ENCODE results near the gene FAM241A.
A peak's percentile ranks its signal among the peaks of the same experiment; 100 is the strongest.

FAM241A gene

DNA sequence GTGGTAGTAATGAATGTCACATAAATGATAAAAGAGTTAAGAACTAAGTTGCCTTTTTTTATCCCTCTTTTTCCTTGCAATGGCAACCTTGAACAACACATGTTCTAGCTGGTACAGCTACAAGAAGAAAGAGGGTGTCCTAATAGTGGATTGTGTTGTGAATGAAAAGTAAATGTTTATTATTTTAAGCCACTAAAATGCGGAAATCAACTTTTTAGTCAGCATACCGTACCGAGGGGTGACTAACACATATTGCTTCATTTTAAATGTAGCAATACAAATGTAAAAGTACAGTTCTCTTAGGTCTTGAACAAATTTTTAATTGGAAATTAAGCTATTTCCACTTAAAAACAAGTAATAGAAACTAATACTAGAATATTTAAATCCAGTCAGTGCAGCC, 68.6 kb downstream of the FAM241A start:
- no peak for DNase-seq (ENCODE audit: low read depth in 2 of 2)

DNA sequence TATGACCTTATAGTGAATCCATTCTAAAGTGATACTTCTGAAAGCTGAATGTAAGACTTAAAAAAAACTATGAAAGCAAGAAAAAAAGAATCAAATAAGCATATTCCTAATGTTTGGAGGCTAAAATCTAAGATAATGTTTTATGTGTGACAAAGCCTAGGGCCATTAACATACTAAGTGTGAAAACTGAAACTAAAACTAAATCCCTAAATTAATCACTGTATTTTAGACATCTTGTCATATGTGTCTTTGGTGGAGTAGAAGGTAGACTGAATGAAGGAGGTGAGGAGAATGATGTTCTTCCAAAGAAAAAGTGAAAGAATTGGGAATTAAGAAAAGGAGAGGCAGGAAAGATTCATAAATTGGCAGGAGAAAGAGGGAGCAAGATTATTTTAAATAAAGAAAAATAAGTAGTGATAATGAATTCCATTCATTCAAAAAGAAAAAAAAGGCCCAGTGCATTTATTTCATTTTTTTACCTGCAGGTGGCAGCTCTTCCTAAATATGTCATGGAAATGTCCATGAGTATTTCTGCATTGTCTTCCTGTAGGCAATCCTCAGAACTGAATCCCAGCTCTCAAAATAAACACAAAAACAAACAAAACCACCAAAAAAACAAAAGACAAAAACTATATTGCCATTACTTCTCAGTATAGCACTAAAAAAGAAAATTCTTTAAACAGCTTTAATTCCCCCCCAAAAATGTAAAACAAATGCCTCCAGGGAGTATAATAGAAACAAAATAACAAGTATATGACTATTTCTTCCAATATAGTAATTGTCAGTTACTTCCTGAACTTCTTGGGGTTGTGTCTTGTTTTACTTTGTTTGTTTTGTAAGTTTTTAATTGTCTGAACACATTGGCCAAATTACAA, 69.4 kb downstream of the FAM241A start:
- DNase-seq (ENCODE audit: low read depth in 2 of 2), result no peak

DNA sequence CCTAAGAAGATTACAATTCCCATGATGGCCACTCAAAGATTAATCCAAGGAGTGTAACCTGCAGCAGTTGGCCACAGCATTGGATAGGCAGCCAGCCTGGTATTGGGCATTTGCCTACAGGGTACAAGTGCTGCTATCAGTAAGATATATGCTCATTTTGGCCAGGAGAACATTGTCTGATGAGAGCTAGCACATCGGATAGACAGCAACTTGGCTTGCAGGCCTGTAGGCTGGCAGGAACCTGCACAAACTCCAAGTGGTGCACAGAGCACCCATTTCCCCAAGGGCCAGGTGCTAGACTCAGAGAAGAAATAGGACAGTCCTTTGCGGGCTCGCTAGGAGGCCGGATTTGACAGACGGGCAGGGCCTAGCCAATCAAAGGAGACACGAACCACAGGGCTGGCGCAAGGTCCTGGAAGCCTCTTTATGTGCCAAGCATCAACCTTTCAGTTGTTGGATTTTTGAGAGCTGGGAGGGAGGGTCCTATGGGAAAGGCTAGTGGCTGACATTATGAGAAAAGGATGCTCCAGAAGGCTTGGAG, 74.6 kb downstream of the FAM241A start:
- DNase-seq (ENCODE audit: low read depth in 2 of 2), result no peak

DNA sequence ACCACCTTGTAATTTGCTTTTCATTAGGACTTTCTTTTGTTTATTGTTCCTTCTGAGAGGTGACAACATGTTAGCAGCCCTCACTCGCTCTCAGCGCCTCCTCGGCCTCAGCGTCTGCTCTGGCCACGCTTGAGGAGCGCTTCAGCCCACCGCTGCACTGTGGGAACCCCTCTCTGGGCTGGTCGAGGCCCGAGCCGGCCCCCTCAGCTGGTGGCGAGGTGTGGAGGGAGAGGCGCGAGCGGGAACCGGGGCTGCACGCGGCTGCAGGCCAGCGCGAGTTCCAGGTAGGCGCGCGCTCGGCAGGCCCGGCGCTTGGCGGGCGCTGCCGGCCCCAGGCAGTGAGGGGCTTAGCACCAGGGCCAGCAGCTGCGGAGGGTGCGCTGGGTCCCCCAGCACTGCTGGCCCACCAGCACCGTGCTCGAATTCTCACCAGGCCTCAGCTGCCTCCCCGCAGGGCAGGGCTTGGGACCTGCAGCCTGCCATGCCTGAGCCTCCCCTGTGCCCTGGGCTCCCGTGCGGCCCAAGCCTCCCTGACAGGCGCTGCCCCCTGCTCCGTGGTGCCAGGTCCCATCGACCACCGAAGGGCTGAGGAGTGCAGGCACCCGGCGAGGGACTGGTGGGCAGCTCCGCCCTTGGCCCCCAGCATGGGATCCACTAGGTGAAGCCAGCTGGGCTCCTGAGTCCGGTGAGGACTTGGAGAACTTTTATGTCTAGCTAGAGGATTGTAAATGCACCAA, 77.1 kb downstream of the FAM241A start:
- DNase-seq (ENCODE audit: low read depth in 2 of 2), result no peak

DNA sequence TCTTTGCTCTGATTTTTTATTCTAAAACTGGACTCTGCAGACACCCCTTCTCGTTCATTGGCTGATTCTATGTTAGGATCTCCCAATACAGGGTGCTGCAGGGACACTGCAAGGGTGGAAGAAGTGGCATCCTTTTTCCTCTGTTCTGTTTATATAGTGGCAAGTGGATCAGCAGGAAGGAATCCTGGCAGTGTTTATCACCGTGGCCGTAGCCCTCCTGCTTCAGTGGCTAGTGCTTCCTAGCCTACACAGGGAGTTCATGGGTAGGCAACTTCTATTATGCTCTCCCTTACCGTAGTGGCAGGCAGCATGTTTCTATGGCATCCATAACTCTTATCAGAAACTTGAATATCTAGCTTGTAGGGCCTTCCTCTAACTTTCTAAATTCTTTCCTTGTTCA, 79.9 kb downstream of the FAM241A start:
- no peak for DNase-seq (ENCODE audit: low read depth in 2 of 2)

DNA sequence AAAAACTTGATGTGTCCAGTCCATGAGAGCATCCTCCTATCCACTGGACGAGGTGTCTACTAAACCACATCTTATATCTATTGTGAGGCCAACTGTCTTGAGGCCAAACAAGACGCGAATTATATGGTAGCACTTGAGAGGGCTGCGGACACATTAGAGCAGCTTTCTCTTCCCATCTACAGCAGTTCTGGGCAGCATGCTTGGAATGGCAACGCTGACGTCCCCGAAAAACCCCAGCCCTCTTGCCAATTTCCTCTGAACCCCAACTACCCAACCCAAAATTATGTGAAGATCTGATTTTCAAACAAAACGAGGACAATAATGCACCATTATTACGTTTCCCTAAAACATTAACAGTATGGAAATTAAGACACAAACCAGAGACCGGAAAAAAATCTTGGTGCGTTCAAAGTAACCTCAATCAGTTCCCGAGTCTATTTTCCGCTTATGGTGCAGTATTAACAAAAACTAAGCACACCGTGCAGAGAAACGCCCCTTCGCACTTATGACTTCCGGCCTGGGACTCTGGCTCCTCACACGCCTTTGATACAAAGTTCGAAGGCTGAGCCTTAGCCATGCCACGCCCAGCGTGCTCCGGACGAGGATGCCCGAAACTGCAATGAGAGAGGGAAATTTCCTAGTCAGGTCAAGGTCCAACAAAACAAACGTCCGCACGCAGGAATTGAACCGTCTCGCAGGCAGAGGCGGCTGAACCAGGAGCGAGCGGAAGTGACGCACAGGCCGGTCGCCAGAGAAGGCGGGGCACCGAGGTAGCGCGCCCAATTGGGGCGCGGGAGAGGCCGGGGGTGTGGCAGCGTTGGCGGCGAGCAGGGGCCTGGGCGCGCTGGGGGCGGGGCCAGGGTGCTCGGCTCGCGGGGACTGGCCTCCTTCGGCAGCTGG, 85.9 kb downstream of the FAM241A start:
- DNase-seq (ENCODE audit: low read depth in 2 of 2), result peak; percentile 96 to 97

DNA sequence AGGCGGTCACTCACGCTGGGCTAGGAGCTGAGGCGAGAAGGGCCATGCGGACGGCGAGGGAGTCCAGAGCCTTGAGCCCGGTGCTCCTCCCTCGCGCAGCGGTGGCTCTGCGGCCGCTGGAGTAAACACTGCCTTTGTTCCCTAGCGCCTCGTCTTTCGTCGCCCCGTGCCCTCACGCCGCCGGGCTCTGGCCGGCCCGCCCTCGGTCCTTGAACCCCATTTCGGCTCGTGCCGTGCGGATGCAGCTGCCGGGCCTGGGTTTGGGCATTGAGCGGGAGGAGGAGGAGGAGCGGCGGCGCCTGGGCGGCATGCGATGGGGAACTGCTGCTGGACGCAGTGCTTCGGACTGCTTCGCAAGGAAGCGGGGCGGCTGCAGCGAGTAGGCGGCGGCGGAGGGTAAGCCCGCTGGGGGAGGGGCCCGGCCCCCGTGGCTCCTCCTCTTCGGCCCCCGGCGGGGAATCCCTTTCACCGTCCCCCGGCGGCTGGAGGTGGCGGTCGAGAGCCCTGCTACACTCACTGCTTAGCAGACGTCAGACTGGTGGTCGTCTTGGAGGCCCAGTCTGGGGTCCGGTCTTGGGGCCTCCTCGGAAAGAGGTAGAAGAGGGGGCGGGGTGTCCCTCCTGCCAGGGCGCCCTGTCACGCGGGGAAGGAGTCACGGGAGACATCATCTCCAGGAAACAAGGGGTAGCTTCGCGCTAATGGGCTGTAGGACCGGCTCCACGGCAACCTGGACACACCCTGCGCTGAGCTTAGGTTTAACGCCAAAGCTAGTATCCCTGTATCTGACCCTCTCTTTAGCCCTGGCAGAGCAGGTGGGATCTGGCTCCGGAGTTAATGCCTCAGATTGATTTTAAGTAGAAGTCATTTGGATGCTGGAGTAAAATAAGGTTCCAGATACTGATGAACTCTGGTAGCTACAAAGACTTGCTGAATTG, 86.8 kb downstream of the FAM241A start, which contains the start of gene AP1AR:
Gene AP1AR (plus strand): TSS at position 9 of the 935 bp plus-strand sequence. CDS start 305 bp downstream, at position 314.
- DNase-seq (ENCODE audit: low read depth in 2 of 2), result peak; percentile 77 to 79

DNA sequence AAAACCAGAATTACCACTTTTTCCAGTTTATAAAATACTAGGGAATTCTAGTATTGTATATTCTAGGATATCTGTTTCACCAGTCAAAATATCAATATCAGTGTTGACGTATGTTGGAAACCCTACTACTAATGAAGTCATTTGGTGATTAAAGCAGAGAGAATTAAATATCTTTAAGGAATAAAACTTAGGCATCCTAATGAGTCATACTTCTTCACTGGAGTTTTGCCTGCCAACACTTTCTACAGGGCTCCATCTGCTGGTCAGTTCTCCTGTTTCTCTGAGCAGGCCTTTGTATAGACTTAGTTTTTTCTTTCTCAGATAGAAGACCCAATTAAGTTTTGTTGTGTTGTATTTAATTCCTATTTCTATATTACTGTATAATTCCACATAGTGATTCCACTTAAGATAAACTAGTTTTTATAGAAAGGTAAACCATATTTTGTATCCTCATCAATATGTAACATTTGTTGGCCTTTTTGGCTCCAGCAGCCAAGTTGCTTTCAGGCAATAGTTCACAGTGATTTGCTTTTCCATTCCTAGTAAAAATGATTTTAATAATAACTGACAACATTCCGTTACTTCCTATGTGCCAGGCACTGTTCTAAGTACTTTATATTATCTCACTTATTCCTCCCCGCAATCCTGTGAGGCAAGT, 89.8 kb downstream of the FAM241A start:
- no peak for DNase-seq (ENCODE audit: low read depth in 2 of 2)

DNA sequence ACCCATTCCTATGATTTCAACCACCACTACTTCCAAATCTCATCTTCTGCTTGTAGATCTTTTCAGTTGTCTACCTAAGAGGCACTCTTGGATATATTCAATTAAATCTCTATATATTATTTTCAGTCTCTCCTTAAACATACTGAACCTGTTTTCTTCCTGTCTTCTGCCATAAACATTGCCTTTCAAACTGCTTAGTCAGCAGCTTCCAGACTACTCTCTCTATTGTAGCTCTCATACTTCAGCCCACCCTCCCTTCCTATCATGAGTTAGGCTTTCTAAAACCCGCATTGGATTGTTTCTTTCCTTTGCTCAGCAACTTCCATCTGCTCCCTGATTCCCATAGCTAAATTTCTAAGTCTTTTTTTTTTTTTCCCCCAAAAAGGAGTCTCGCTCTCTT, 90.8 kb downstream of the FAM241A start:
- no peak for DNase-seq (ENCODE audit: low read depth in 2 of 2)

DNA sequence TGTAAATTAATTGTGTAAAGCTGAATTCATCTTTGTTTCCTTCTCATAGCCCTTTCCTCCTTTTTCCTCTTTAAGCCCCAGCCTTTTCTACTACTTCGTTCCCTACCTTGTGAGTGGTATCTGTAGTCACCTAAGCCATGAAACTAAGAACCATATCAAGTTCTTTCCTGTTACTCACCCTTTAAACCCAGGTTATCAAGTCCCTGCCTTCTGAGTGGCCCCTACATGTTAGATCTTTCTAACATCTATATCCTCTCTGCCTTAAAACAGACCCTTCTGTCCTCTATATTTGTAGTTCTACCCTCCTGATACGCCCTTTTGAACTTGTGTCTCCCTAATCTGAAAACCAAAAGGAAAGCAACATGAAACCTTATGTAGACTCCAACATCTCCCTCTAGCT, 93.6 kb downstream of the FAM241A start:
- no peak for DNase-seq (ENCODE audit: low read depth in 2 of 2)

Data from stimulated activated CD8-positive, alpha-beta memory T cell treated with anti-CD3 and anti-CD28 coated beads, Interleukin-15, amount 100 ng/mL, for 48 hours (primary cell).